GM23338 (cell line): ENCODE measurements around the gene TMEM208. TPM values are rescaled to one million over a fixed set of nuclear protein-coding genes. Genes with fewer than 3 reads are reported as not detected.

Experiments used
- ATAC-seq: fragments of 200-7000 bp; cut with Tn5 transposase; 3 replicates; pipeline ENCODE4 v1.9.1; 2020
- DNase-seq: peaks from one replicate; pipeline ENCODE4 v3.0.0-alpha.2; 2015; ENCODE audit warnings: low spot score
- H2AFZ ChIP-seq: fragments of 200-600 bp; sonication (generic); 2 replicates; pipeline ENCODE4 v1.8.0; 2016; ENCODE audit warnings: antibody characterized with exemption, mild to moderate bottlenecking, moderate library complexity
- H3F3A ChIP-seq: fragments of 200-600 bp; sonication (generic); replicated peaks from 2 replicates; pipeline ENCODE4 v1.8.0; 2017; ENCODE audit warnings: antibody characterized with exemption, mixed run types, low read depth
- H3K27ac ChIP-seq: fragments of 200-600 bp; sonication (generic); 2 replicates; pipeline ENCODE4 v1.6.1; 2016; ENCODE audit warnings: low read depth
- H3K27me3 ChIP-seq: fragments of 200-600 bp; sonication (generic); 2 replicates; pipeline ENCODE4 v1.8.0; 2016; ENCODE audit warnings: mild to moderate bottlenecking, mixed run types, moderate library complexity; ENCODE audit not compliant: insufficient read depth
- H3K36me3 ChIP-seq: fragments of 200-600 bp; sonication (generic); 2 replicates; pipeline ENCODE4 v1.8.0; 2016; ENCODE audit warnings: mild to moderate bottlenecking; ENCODE audit not compliant: insufficient read depth
- H3K4me1 ChIP-seq: fragments of 200-600 bp; sonication (generic); 2 replicates; pipeline ENCODE4 v1.8.0; 2016; ENCODE audit warnings: mild to moderate bottlenecking, moderate library complexity; ENCODE audit not compliant: insufficient read depth
- H3K4me2 ChIP-seq: fragments of 200-600 bp; sonication (generic); 2 replicates; pipeline ENCODE4 v1.7.1; 2017; ENCODE audit warnings: mixed run types
- H3K4me3 ChIP-seq: fragments of 200-600 bp; sonication (generic); 2 replicates; pipeline ENCODE4 v1.6.1; 2016; ENCODE audit warnings: mixed run types
- H3K79me2 ChIP-seq: fragments of 200-600 bp; sonication (generic); replicated peaks from 2 replicates; pipeline ENCODE4 v1.8.0; 2017; ENCODE audit warnings: mild to moderate bottlenecking; ENCODE audit not compliant: insufficient read depth
- H3K9me2 ChIP-seq: fragments of 200-600 bp; sonication (generic); 2 replicates; pipeline ENCODE4 v1.8.0; 2017; ENCODE audit not compliant: insufficient read depth
- H4K20me1 ChIP-seq: fragments of 200-600 bp; sonication (generic); replicated peaks from 2 replicates; pipeline ENCODE4 v1.8.0; 2017; ENCODE audit warnings: mild to moderate bottlenecking; ENCODE audit not compliant: insufficient read depth
- H3K27ac Mint-ChIP-seq: 2 replicates; pipeline ENCODE4 v1.8.0; 2020; ENCODE audit warnings: inconsistent platforms, mild to moderate bottlenecking, moderate library complexity, mixed read lengths
- H3K27me3 Mint-ChIP-seq: 3 replicates; pipeline ENCODE4 v1.8.0; 2022; ENCODE audit warnings: low read depth, mild to moderate bottlenecking, moderate library complexity, mixed read lengths, inconsistent platforms; ENCODE audit not compliant: insufficient read depth, poor library complexity
- H3K36me3 Mint-ChIP-seq: 3 replicates; pipeline ENCODE4 v1.8.0; 2021; ENCODE audit warnings: low read depth, mild to moderate bottlenecking, inconsistent platforms, moderate library complexity, mixed read lengths
- H3K4me1 Mint-ChIP-seq: 3 replicates; pipeline ENCODE4 v1.8.0; 2020; ENCODE audit warnings: mild to moderate bottlenecking, inconsistent platforms, mixed read lengths
- H3K4me3 Mint-ChIP-seq: 3 replicates; pipeline ENCODE4 v1.8.0; 2021; ENCODE audit warnings: moderate library complexity, mild to moderate bottlenecking, inconsistent platforms, mixed read lengths
- H3K9me3 Mint-ChIP-seq: 3 replicates; pipeline ENCODE4 v1.8.0; 2020; ENCODE audit warnings: moderate library complexity, mild to moderate bottlenecking, inconsistent platforms, mixed read lengths
- CREB1 ChIP-seq: fragments of 250-450 bp; sonication (Bioruptor Pico); IDR thresholded peaks from 2 replicates; pipeline ENCODE4 v1.5.0; 2020; ENCODE audit warnings: low read depth, mild to moderate bottlenecking, moderate library complexity
- CTCF ChIP-seq, 2 experiments: fragments of 200-600 bp in 1 of 2; sonication (generic) in 1 of 2; conservative IDR thresholded peaks; 2 replicates each; pipeline versions ENCODE4 v1.5.1 to v1.6.1; 2016 to 2017; ENCODE audit warnings: antibody characterized with exemption in 2 of 2, low read depth in 2 of 2, mild to moderate bottlenecking in 2 of 2, moderate library complexity in 1 of 2
- ETS1 ChIP-seq: IDR thresholded peaks from 2 replicates; pipeline ENCODE4 v1.6.1; 2016; ENCODE audit warnings: antibody characterized with exemption
- EZH2 ChIP-seq: fragments of 200-600 bp; sonication (generic); IDR thresholded peaks from one replicate; pipeline ENCODE4 v1.8.0; 2017; ENCODE audit warnings: antibody characterized with exemption, mild to moderate bottlenecking, low read depth; ENCODE audit not compliant: unreplicated experiment
- EZH2phosphoT487 ChIP-seq: fragments of 200-600 bp; sonication (generic); IDR thresholded peaks from one replicate; pipeline ENCODE4 v1.8.1; 2018; ENCODE audit warnings: antibody characterized with exemption; ENCODE audit not compliant: unreplicated experiment
- JUNB ChIP-seq: IDR thresholded peaks from one replicate; pipeline ENCODE4 v1.6.1; 2016; ENCODE audit warnings: antibody characterized with exemption; ENCODE audit not compliant: unreplicated experiment
- NANOG ChIP-seq: IDR thresholded peaks from 2 replicates; pipeline ENCODE4 v1.6.1; 2016; ENCODE audit warnings: antibody characterized with exemption, borderline replicate concordance
- POLR2AphosphoS5 ChIP-seq: IDR thresholded peaks from 2 replicates; pipeline ENCODE4 v1.6.1; 2016; ENCODE audit warnings: antibody characterized with exemption, low read depth
- REST ChIP-seq: IDR thresholded peaks from one replicate; pipeline ENCODE4 v1.6.1; 2018; ENCODE audit warnings: antibody characterized with exemption; ENCODE audit not compliant: unreplicated experiment
- STAT1 ChIP-seq: IDR thresholded peaks from one replicate; pipeline ENCODE4 v1.6.1; 2016; ENCODE audit warnings: antibody characterized with exemption; ENCODE audit not compliant: unreplicated experiment
- ZNF114 ChIP-seq: fragments of 250-450 bp; sonication (Bioruptor Pico); IDR thresholded peaks from 2 replicates; pipeline ENCODE4 v1.5.0; 2020; ENCODE audit warnings: mild to moderate bottlenecking, moderate library complexity
- ZNF331 ChIP-seq: fragments of 250-450 bp; sonication (Bioruptor Pico); IDR thresholded peaks from 2 replicates; pipeline ENCODE4 v1.5.0; 2020; ENCODE audit warnings: low read depth, mild to moderate bottlenecking, moderate library complexity
- ZNF462 ChIP-seq: fragments of 250-450 bp; sonication (Bioruptor Pico); IDR thresholded peaks from 2 replicates; pipeline ENCODE4 v1.5.0; 2020; ENCODE audit warnings: mild to moderate bottlenecking, moderate library complexity
- polyA plus RNA-seq: library from polyadenylated mRNA; unstranded; fragments of >200 nt; fragmentation: Nextera tagmentation; extraction: Ambion mirVana; gene quantifications from 2 replicates; pipeline ENCODE4 v1.2.1, GENCODE V29; 2016
- total RNA-seq: library from RNA; depleted of rRNA; stranded (reverse); fragments of >200 nt; shearing (Covaris generic); gene quantifications from 2 replicates; pipeline ENCODE4 v1.2.3, GENCODE V29; 2014

TMEM208 gene
- total and polyA plus RNA-seq, 2 experiments from 2014 or later, result 23.2 to 82.3 TPM

- no peak overlapping the region for H3K4me3 ChIP-seq
- H3K4me2 ChIP-seq, result no peak overlapping the region
- Mint-ChIP-seq H3K27ac (no peak overlapping the region), H3K4me3 (no peak overlapping the region), H3K4me1 (peaks cover 5% of the 10 kb centered on the region; the same call in 2 of the 3 replicates), H3K9me3 (no peaks in the 10 kb centered on the region), H3K27me3 (peaks cover 10% of the 10 kb centered on the region), H3K36me3 (no peaks in the 10 kb centered on the region)
- ATAC-seq, result no peak
- TF ChIP-seq REST (no peak), ZNF114 (CRISPR knock-in tag) (no peak), ZNF331 (no peak), EZH2phosphoT487 (no peak), ETS1 (no peak), CREB1 (CRISPR knock-in tag) (no peak), CTCF (conservative IDR thresholded peaks at IDR 0.05; ENCODE audit: low read depth in 2 of 2) (no peak), POLR2AphosphoS5 (no peak), JUNB (no peak), EZH2 (no peak), NANOG (no peak), ZNF462 (no peak), STAT1 (no peak)
- H3K27me3 ChIP-seq, result no peaks in the 10 kb centered on the region
- no peak overlapping the region for H2AFZ ChIP-seq
- H3K4me1 ChIP-seq, result no peaks in the 10 kb centered on the region
- no peaks in the 10 kb centered on the region for H3K79me2 ChIP-seq
- no peak overlapping the region for H3K27ac ChIP-seq
- H3F3A ChIP-seq, result no peaks in the 10 kb centered on the region
- H3K9me2 ChIP-seq, result no peaks in the 10 kb centered on the region
- no peaks in the 10 kb centered on the region for H3K36me3 ChIP-seq
- no peak for DNase-seq
- no peaks in the 10 kb centered on the region; the same call in 1 of the 2 replicates for H4K20me1 ChIP-seq
These were observed 18.6 kb upstream of the TMEM208 start for GRCh38 chr16:67208154-67208896.
